Measurements from ENCODE around the gene SNRNP200. TPM values are rescaled to one million over a fixed set of nuclear protein-coding genes. Genes with fewer than 3 reads are reported as not detected.

SNRNP200 gene
- total RNA-seq (2014; rRNA removed; shearing (Covaris generic)) = 28.9 and 30.2 TPM in 2 replicates

- peak; percentile 81 for DNase-seq (ENCODE audit: low spot score)
Observed at GRCh38 chr2:96305091-96305978, at the start of gene SNRNP200. SNRNP200 (minus strand) TSS chr2:96305546; CDS start chr2:96305437, 109 bp downstream.

DNA sequence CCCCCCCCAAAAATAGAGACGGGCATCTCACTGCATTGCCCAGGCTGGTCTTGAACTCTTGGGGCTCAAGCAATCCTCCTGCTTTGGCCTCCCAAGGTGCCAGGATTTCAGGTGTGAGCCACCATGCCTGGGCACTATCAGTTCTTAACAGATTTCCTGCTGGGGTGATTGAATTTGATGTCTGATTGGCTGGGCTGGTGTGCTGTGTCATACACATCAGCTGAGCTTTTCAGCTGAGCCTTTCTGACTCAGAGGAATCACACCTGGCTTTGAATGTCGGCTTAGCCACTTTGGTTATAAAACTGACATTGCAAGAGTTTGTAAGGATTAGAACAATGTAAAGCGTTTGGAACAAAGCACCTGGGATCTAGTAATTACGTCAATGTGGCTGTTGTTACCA is 49.1 kb upstream of the SNRNP200 start:
- DNase-seq (ENCODE audit: low spot score) = no peak

GRCh38 chr2:96353606-96354101 is 48.3 kb upstream of the SNRNP200 start:
- no peak for DNase-seq (ENCODE audit: low spot score)

GRCh38 chr2:96353032-96353561 is 47.8 kb upstream of the SNRNP200 start:
- no peak for DNase-seq (ENCODE audit: low spot score)

- no peak for DNase-seq (ENCODE audit: low spot score)
Observed at GRCh38 chr2:96347395-96347794, 42.0 kb upstream of the SNRNP200 start.

DNA sequence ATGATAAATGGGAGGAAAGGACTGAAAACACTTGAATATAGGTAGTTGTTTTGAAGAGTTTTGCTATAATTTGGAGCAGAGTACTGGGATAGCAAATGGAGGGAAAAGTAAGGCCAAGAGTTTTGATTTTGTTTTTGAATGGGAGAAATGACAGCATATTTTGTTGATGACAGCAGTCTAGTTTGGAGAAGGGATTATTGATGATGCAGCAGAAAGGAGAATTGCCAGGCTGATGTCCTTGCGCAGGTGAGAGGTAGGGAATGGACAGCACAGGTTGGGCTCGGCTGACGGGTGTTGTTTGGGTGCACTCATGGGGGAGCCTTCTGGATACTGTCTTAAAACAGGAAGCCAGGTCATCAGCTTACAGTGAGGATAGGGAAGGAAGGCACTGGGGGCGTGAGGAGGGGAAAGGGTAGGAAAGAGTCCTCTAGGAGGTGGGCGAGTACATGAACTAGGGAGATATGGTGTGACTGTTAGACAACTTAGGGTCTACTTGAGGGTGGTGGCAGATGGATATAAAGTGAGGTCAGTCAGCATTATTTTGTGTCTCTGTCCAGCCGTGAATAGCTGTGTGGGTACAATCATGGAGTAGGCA is 40.6 kb upstream of the SNRNP200 start:
- DNase-seq (ENCODE audit: low spot score) = no peak

DNA sequence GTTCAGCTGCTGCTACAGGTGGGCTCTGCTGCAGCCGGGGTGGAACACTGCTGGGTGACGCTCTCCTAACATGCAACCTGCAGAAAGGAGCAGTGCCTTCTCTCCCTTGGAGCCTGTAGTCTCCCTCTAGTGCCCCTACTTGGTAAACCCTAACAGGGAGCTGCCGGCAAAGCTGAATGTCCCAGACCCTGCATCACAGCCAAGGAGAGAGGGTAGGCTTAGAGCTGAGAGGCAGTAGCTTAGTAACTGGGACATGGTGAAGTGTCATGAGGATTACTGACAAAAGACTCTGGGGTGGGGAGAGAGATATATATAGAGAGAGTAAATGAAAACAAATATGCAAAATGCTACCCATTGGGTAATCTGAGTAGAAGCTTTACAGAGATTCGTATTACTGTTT is 40.1 kb upstream of the SNRNP200 start:
- DNase-seq (ENCODE audit: low spot score) = no peak

DNA sequence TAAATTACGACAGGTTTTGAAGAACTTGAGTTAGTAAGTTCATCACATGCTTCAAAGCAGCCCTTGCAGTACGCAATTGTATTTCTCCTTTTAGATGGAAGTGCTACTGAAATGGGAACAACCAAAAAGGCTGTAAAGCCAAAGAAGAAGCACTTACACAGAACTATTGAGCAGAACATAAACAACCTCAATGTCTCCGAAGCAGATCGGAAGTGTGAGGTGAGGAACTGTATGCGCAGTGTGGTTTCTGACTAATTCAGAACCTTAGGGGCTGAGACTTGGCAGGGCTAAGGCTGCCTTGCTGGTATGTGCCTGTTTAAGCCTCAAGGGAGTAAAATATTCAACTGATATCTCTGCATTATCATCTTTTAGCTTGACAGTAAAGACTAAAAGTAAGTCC is 38.7 kb upstream of the SNRNP200 start:
- DNase-seq (ENCODE audit: low spot score) = no peak

GRCh38 chr2:96342085-96342484 is 36.7 kb upstream of the SNRNP200 start:
- DNase-seq (ENCODE audit: low spot score) = peak; percentile 42

DNA sequence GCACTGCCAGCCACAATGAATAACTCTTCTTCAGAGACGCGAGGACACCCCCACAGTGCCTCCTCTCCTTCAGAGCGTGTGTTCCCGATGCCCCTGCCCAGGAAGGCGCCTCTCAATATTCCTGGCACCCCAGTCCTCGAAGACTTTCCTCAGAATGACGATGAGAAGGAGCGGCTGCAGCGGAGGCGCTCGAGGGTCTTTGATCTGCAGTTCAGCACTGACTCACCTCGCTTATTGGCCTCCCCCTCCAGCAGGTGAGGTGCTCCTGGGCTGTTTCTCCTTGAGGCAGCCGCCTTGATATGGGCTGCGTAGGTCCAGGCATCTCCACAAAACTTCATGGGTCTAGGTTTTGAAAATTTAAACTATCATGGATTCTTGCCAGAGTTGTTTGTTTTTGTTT is 36.3 kb upstream of the SNRNP200 start:
- no peak for DNase-seq (ENCODE audit: low spot score)

- no peak for DNase-seq (ENCODE audit: low spot score)
Observed at GRCh38 chr2:96340493-96341414, 35.4 kb upstream of the SNRNP200 start.

DNA sequence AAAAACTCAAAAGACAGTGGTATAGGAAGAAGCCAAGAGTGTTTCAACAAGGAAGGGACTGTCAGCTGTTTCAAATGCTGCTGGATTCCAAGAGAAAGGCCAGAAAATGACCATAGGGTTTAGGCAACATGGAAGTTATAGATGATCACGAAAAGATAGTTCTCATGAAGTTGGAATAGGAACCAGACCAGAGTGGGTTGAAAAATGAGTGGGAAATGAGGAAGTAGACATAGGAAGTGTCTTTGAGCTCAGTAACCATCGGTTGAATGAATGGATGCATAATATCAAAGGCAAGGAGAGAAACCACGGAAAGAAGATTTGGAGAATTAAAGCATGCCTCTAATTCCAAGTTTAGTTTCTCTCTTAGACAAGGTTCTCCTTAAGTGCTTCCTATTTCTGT is 31.5 kb upstream of the SNRNP200 start:
- DNase-seq (ENCODE audit: low spot score) = no peak

- DNase-seq (ENCODE audit: low spot score) = no peak
Observed at GRCh38 chr2:96336104-96336775, 30.9 kb upstream of the SNRNP200 start.

- no peak for DNase-seq (ENCODE audit: low spot score)
Observed at GRCh38 chr2:96333708-96334107, 28.4 kb upstream of the SNRNP200 start.

DNA sequence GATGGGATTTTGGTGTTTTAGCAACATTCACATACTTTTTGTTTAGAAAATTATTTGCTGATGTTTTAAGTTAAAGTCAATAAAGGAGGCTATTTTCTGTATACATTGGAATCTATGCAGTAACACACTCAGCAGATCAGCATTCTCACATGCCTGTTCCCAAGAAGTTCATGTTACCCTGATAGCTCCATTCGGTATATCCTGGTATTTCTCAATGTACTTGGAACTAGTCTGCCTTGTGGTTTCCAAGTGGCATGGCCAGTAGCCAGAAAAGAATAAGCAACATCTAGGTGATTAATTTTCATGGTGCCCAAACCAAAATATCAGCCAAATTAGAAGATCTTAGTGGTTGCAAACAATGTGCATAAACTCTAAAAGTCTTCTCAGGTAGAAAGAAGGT is 25.1 kb upstream of the SNRNP200 start:
- DNase-seq (ENCODE audit: low spot score) = peak; percentile 82

DNA sequence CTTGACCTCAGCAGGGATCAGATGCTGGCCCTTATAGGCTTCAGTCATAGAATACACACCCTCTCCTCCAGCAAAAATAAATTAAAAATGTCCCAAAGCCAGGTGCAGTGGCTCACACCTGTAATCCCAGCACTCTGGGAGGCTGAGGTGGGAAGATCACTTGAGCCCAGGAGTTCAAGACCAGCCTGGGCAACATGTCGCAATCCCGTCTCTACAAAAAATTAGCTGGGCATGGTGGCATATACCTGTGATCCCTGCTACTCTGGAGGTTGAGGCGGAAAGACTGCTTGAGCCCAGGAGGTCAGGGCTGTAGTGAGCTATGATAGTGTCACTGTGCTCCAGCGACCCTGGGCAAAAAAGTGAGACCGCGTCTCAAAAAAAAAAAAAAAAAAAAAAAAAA is 24.5 kb upstream of the SNRNP200 start:
- DNase-seq (ENCODE audit: low spot score) = no peak

DNA sequence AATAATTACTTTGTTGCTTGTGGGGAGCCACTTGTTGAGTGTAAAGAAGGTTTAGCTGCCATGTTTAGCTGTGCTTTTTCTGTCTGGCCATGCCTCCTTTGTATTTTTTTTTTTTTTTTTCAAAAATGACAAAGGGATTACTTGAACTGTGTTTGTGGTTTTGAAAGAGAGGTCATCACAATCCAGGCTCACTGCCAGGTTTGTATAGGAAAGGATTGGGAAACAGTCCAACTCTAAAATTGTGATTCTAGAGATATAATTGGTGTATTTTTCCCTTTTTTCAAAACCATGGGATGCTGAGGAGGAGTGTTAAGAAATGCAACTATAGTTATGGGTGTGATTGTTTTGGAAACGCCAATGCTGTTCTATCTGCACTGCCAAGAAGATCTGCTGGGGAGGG is 24.1 kb upstream of the SNRNP200 start:
- peak; percentile 60 for DNase-seq (ENCODE audit: low spot score)

- DNase-seq (ENCODE audit: low spot score) = no peak
Observed at GRCh38 chr2:96326990-96327820, 21.9 kb upstream of the SNRNP200 start.

DNA sequence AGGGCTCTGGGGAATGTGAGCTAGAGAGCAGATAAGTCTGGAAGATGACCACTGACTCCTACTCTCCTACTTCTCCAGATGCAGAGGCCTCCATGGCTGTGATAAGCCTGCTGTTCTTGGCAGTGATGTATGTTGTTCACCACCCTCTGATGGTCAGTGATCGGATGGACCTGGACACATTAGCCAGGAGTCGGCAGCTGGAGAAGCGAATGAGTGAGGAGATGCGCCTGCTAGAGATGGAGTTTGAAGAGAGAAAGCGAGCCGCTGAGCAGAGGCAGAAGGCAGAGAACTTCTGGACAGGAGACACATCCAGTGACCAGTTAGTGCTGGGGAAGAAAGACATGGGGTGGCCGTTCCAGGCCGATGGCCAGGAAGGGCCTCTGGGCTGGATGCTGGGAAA is 21.2 kb upstream of the SNRNP200 start:
- no peak for DNase-seq (ENCODE audit: low spot score)

DNA sequence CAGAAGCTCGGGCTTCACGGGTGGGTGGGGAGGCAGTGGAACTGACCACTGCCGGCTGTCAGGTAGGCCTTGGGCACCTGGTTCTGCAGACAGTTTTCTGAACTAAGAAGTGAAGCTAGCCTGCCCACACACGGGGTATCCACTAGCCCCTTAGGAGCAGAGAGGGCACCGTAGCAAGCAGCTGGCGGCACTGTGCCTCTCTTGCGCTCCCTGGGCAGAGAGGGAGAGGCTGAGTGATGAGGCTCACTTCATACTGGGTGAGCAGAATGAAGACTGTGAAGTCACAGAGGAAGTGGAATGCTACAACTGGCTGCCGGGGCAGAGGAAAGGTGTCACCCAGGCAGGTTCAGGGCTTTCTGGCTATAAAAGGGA is 20.5 kb upstream of the SNRNP200 start:
- no peak for DNase-seq (ENCODE audit: low spot score)

Measured in H4 (cell line).